AG09309 (cell line): ENCODE data around the gene CST11.

Source experiments
- DNase-seq: peaks from one replicate; pipeline ENCODE4 v3.0.0-alpha.2; 2010; ENCODE audit warnings: low read depth
- H3K4me3 ChIP-seq: 2 replicates; pipeline ENCODE4 v1.5.1; 2011; ENCODE audit warnings: mild to moderate bottlenecking, low read depth, low read length, moderate library complexity; ENCODE audit not compliant: control insufficient read depth
- CTCF ChIP-seq: IDR thresholded peaks from 2 replicates; pipeline ENCODE4 v1.5.1; 2011; ENCODE audit warnings: mild to moderate bottlenecking, low read depth, low read length, inconsistent platforms; ENCODE audit not compliant: insufficient read depth, control insufficient read depth; ENCODE audit errors: missing control alignments

The CST11 gene

GRCh38 chr20:23403751-23404150 lies 48.9 kb downstream of the CST11 start:
- TF ChIP-seq CTCF = no peak
- DNase-seq = no peak
- H3K4me3 ChIP-seq = no peak overlapping the region

GRCh38 chr20:23401051-23401450 lies 51.6 kb downstream of the CST11 start:
- H3K4me3 ChIP-seq = no peak overlapping the region
- no peak for TF ChIP-seq CTCF
- no peak for DNase-seq
